Ishikawa (cell line): ENCODE results near the gene CCDC91.

Experiments used
- CEBPB ChIP-seq: IDR thresholded peaks from 2 replicates; pipeline ENCODE4 v1.6.1; 2012
- CREB1 ChIP-seq: IDR thresholded peaks from 2 replicates; pipeline ENCODE4 v1.6.1; 2012; ENCODE audit warnings: low read depth
- EGR1 ChIP-seq: IDR thresholded peaks from 2 replicates; pipeline ENCODE4 v1.6.1; 2012
- EP300 ChIP-seq: IDR thresholded peaks from 2 replicates; pipeline ENCODE4 v1.6.1; 2012; ENCODE audit warnings: borderline replicate concordance
- FOXM1 ChIP-seq: IDR thresholded peaks from 2 replicates; pipeline ENCODE4 v1.6.1; 2012; ENCODE audit warnings: low read depth, borderline replicate concordance
- NFIC ChIP-seq: IDR thresholded peaks from 2 replicates; pipeline ENCODE4 v1.6.1; 2012
- RAD21 ChIP-seq: IDR thresholded peaks from 2 replicates; pipeline ENCODE4 v1.6.1; 2012; ENCODE audit warnings: low read depth
- TAF1 ChIP-seq: IDR thresholded peaks from 2 replicates; pipeline ENCODE4 v1.6.1; 2012; ENCODE audit warnings: low read depth, mild to moderate bottlenecking
- TCF12 ChIP-seq: IDR thresholded peaks from 2 replicates; pipeline ENCODE4 v1.6.1; 2012; ENCODE audit warnings: low read depth
- TEAD4 ChIP-seq: IDR thresholded peaks from 2 replicates; pipeline ENCODE4 v1.6.1; 2012
- YY1 ChIP-seq: IDR thresholded peaks from 2 replicates; pipeline ENCODE4 v1.6.1; 2012; ENCODE audit warnings: low read depth
- ZBTB7A ChIP-seq: IDR thresholded peaks from 2 replicates; pipeline ENCODE4 v1.6.1; 2012; ENCODE audit warnings: low read depth
- TF ChIP-seq, protein P1 (sequence below): IDR thresholded peaks from 2 replicates; pipeline ENCODE4 v1.6.1; 2012
- TF ChIP-seq, protein P2 (sequence below): IDR thresholded peaks from 2 replicates; pipeline ENCODE4 v1.6.1; 2012
- TF ChIP-seq, protein P3 (sequence below): IDR thresholded peaks from 2 replicates; pipeline ENCODE4 v1.6.1; 2012; ENCODE audit warnings: low read depth, mild to moderate bottlenecking

CCDC91 gene

DNA sequence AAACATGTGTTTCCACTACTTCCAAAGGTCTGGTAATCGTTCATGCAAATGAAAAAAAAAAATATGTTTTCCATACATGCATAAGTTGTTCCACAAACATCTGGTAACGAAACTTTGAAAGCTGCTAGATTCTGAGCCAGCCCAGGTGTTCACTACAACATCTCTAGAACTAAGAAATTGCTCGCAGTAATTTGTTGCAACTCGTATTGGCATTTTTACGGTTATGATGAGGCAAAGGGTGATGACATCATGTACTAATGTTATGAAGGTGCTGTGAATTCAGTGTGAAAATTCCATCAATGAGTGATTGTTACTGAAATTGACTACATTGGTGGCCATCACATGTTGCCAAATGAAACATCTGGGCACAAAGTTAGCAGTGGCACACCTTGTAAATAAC, 31.9 kb upstream of the CCDC91 start:
- no peak for TF ChIP-seq YY1
- no peak for TF ChIP-seq ZBTB7A
- no peak for TF ChIP-seq TAF1
- no peak for TF ChIP-seq CEBPB
- TF ChIP-seq, protein P1, sequence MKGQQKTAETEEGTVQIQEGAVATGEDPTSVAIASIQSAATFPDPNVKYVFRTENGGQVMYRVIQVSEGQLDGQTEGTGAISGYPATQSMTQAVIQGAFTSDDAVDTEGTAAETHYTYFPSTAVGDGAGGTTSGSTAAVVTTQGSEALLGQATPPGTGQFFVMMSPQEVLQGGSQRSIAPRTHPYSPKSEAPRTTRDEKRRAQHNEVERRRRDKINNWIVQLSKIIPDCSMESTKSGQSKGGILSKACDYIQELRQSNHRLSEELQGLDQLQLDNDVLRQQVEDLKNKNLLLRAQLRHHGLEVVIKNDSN = no peak

DNA sequence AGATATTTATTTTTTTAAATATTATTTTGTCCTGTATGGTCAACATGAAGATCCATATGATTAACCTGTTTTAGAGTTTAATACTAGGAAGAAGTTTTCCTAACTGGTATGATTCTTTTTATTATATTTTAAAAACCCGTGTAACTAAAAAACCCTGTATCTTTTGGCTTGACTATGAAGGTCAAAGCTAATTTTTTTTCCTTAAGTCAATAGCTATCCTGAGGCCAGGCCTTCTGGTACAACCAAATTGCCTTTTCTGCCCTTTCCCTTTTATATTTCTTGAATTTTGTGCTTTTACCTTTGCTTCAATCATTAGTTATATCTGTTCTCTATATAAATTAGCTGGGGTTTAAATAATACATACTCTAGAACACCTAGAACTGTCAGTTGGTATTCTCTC, 30.6 kb upstream of the CCDC91 start:
- TF ChIP-seq NFIC (no peak), TAF1 (no peak), TCF12 (no peak), EGR1 (no peak), ZBTB7A (no peak), EP300 (no peak), TEAD4 (no peak), YY1 (no peak)
- TF ChIP-seq, protein P1 = no peak

DNA sequence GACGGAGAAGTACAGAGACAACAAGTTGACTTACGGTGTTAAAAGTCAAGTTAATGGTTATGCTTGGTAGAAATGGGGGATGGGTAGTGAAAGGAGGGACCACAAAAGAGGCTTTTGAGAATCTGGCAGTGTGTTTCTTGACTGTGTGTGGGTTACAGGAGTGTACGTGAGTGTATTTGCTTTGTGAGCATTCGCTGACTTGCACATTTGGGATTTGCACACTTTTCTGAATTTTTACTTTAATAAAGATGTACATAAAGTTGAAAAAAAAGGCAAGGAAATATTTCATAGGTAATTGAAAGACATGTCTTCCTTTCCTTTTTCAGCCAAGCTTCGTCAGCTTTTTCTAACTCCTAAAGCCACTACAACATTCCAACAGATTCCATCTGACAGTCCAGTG, 28.6 kb upstream of the CCDC91 start:
- TF ChIP-seq TCF12 = no peak
- TF ChIP-seq RAD21 = no peak
- no peak for TF ChIP-seq CEBPB

DNA sequence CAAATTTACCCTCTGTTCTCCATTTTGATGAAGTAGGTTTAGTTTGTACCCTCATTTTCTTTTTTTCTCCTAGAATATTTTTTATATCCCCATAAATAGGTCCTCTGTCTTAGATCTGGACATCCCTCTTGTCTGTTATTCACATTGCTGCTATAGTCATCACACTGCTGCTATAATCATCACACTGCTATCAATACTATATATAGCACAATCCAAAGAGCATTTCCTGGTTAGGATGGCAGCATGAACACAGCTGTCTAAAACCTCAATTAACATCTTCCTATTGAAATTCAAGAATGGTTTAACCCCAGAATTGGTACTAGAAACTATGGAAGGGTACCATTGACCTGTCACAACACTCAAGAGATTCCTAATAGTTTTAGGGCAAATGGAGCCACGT, 27.6 kb upstream of the CCDC91 start:
- TF ChIP-seq TAF1 = no peak
- no peak for TF ChIP-seq NFIC
- TF ChIP-seq YY1 = no peak
- no peak for TF ChIP-seq EGR1
- no peak for TF ChIP-seq TEAD4
- TF ChIP-seq CEBPB = no peak
- no peak for TF ChIP-seq TCF12
- TF ChIP-seq ZBTB7A = no peak
- TF ChIP-seq, protein P2, sequence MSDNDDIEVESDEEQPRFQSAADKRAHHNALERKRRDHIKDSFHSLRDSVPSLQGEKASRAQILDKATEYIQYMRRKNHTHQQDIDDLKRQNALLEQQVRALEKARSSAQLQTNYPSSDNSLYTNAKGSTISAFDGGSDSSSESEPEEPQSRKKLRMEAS = no peak
- TF ChIP-seq, protein P3, sequence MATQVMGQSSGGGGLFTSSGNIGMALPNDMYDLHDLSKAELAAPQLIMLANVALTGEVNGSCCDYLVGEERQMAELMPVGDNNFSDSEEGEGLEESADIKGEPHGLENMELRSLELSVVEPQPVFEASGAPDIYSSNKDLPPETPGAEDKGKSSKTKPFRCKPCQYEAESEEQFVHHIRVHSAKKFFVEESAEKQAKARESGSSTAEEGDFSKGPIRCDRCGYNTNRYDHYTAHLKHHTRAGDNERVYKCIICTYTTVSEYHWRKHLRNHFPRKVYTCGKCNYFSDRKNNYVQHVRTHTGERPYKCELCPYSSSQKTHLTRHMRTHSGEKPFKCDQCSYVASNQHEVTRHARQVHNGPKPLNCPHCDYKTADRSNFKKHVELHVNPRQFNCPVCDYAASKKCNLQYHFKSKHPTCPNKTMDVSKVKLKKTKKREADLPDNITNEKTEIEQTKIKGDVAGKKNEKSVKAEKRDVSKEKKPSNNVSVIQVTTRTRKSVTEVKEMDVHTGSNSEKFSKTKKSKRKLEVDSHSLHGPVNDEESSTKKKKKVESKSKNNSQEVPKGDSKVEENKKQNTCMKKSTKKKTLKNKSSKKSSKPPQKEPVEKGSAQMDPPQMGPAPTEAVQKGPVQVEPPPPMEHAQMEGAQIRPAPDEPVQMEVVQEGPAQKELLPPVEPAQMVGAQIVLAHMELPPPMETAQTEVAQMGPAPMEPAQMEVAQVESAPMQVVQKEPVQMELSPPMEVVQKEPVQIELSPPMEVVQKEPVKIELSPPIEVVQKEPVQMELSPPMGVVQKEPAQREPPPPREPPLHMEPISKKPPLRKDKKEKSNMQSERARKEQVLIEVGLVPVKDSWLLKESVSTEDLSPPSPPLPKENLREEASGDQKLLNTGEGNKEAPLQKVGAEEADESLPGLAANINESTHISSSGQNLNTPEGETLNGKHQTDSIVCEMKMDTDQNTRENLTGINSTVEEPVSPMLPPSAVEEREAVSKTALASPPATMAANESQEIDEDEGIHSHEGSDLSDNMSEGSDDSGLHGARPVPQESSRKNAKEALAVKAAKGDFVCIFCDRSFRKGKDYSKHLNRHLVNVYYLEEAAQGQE = no peak
- no peak for TF ChIP-seq RAD21
- TF ChIP-seq EP300 = no peak
- TF ChIP-seq FOXM1 = no peak
- no peak for TF ChIP-seq CREB1

DNA sequence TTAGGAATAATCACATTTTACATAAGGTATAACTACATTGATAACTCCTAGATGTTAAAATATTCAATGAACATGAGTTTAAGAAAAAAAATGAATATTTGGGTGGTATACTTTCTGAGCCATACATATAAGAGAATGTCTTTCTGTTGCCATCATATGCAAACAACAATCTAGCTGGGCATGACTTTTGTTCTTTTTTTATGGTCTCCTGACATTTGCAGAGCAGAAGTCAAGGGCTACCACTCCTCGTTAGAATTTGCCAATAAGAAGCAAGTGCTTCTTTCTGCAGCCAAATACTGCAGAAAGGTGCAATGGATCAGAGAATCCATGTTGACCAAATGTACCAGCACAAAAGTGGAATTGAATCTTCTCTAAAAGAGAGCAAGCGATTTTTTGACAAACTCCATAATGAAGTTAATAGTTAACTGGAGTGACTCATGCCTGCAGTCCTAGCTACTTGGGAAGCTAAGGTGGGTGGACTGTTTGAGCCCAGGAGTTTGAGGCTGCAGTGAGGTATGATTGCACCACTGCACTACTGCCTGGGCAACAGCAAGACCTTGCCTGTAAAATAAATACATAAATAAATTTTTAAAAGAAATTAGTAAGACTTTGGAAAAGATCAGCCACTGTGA, 25.5 kb upstream of the CCDC91 start:
- no peak for TF ChIP-seq FOXM1
- TF ChIP-seq RAD21 = no peak
- TF ChIP-seq, protein P1 = no peak
- TF ChIP-seq ZBTB7A = no peak
- no peak for TF ChIP-seq TEAD4
- no peak for TF ChIP-seq TCF12
- TF ChIP-seq, protein P2 = no peak
- no peak for TF ChIP-seq YY1
- no peak for TF ChIP-seq EP300
- no peak for TF ChIP-seq NFIC
- no peak for TF ChIP-seq TAF1
- TF ChIP-seq EGR1 = no peak
- TF ChIP-seq, protein P3 = no peak
- TF ChIP-seq CREB1 = no peak
- TF ChIP-seq CEBPB = no peak

DNA sequence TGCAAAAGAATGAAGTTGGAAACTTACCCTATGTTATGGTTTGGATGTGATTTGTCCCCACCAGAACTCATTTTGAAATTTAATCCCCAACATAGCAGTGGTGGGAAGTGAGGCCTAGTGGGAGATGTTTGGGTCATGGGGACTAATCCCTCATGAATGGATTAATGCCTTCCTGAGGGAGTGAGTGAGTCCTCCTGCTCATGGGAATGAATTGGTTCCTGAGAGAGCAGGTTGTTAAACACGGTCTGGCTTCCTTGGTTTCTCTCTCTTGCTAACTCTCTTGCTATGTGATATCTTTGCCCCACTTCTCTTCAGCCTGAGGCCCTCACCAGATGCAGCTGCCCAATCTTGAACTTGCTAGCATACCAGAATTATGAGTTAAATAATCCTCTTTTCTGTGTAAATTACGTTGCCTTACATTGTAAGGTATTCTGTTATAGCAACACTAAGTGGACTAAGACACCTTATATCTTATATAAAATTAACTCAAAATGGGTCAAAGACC, 22.2 kb upstream of the CCDC91 start:
- no peak for TF ChIP-seq TCF12
- TF ChIP-seq, protein P3 = no peak
- no peak for TF ChIP-seq ZBTB7A
- TF ChIP-seq CEBPB = no peak
